Smooth muscle cell (in vitro differentiated cells): Measurements from ENCODE around the gene NMNAT3. TPM values are rescaled to one million over a fixed set of nuclear protein-coding genes. Genes with fewer than 3 reads are reported as not detected.

Source experiments
- DNase-seq: peaks from one replicate; lab custom pipeline; 2025; ENCODE audit not compliant: unreplicated experiment; lab: John Stamatoyannopoulos, UW
- H2AFZ ChIP-seq: fragments of 200-600 bp; sonication (generic); 2 replicates; pipeline ENCODE4 v1.6.0; 2016; ENCODE audit warnings: antibody characterized with exemption, low read depth, mild to moderate bottlenecking
- H3F3A ChIP-seq: fragments of 200-600 bp; sonication (generic); 2 replicates; pipeline ENCODE4 v1.6.0; 2017; ENCODE audit warnings: antibody characterized with exemption, low read depth
- H3K27ac ChIP-seq: fragments of 200-600 bp; sonication (generic); 2 replicates; pipeline ENCODE4 v1.5.1; 2016; ENCODE audit warnings: low read depth, mild to moderate bottlenecking
- H3K27me3 ChIP-seq: fragments of 200-600 bp; sonication (generic); 2 replicates; pipeline ENCODE4 v1.6.1; 2016; ENCODE audit warnings: low read depth, mild to moderate bottlenecking
- H3K36me3 ChIP-seq: fragments of 200-600 bp; sonication (generic); 2 replicates; pipeline ENCODE4 v1.5.1; 2016; ENCODE audit warnings: low read depth
- H3K4me1 ChIP-seq: fragments of 200-600 bp; sonication (generic); 2 replicates; pipeline ENCODE4 v1.5.1; 2016; ENCODE audit warnings: low read depth
- H3K4me2 ChIP-seq: fragments of 200-600 bp; sonication (generic); 2 replicates; pipeline ENCODE4 v1.6.0; 2016; ENCODE audit warnings: mild to moderate bottlenecking
- H3K4me3 ChIP-seq: fragments of 200-600 bp; sonication (generic); 2 replicates; pipeline ENCODE4 v1.5.1; 2016; ENCODE audit warnings: mild to moderate bottlenecking
- H3K79me2 ChIP-seq: fragments of 200-600 bp; sonication (generic); 2 replicates; pipeline ENCODE4 v1.6.0; 2016; ENCODE audit warnings: low read depth, mild to moderate bottlenecking
- H3K9ac ChIP-seq: fragments of 200-600 bp; sonication (generic); 2 replicates; pipeline ENCODE4 v1.6.0; 2016; ENCODE audit warnings: low read depth
- H3K9me3 ChIP-seq: fragments of 200-600 bp; sonication (generic); replicated peaks from 2 replicates; pipeline ENCODE4 v1.5.1; 2016; ENCODE audit warnings: low read depth
- H4K20me1 ChIP-seq: fragments of 200-600 bp; sonication (generic); 2 replicates; pipeline ENCODE4 v1.6.0; 2016; ENCODE audit warnings: low read depth
- CTCF ChIP-seq: fragments of 200-600 bp; sonication (generic); IDR thresholded peaks from 2 replicates; pipeline ENCODE4 v1.5.1; 2017; ENCODE audit warnings: borderline replicate concordance, mild to moderate bottlenecking, antibody characterized with exemption; ENCODE audit not compliant: insufficient read depth, poor library complexity, severe bottlenecking
- WGBS: methylation state at CpG from one replicate; pipeline ENCODE4 v1.1.7; 2016; ENCODE audit warnings: low lambda C conversion rate; 5-methylcytosine and 5-hydroxymethylcytosine counted together
- polyA plus RNA-seq: library from polyadenylated mRNA; unstranded; fragments of >200 nt; fragmentation: Nextera tagmentation; extraction: Ambion mirVana; gene quantifications from 2 replicates; pipeline ENCODE4 v1.2.1, GENCODE V29; 2016
- total RNA-seq: library from RNA; depleted of rRNA; stranded (reverse); fragments of >200 nt; gene quantifications from 2 replicates; pipeline ENCODE4 v1.2.3, GENCODE V29; 2014

NMNAT3 gene
- total and polyA plus RNA-seq, 2 experiments from 2014 or later = 0.18 to 0.65 TPM

- peaks cover 7% of the 10 kb centered on the region for H3K27me3 ChIP-seq
- TF ChIP-seq CTCF = no peak
- no peak overlapping the region for H3K27ac ChIP-seq
- H3K4me3 ChIP-seq = no peak overlapping the region
- H3K9me3 ChIP-seq = no peaks in the 10 kb centered on the region
- no peak overlapping the region for H3K4me2 ChIP-seq
- H3K79me2 ChIP-seq = no peaks in the 10 kb centered on the region
- H3F3A ChIP-seq = no peaks in the 10 kb centered on the region
- H4K20me1 ChIP-seq = no peaks in the 10 kb centered on the region
- DNase-seq = no peak
- no peaks in the 10 kb centered on the region for H3K36me3 ChIP-seq
- peaks cover 12% of the 10 kb centered on the region for H3K4me1 ChIP-seq
- WGBS = 93% methylated on average over 2 of the region's 2 CpGs
- H2AFZ ChIP-seq = no peak overlapping the region
- no peak overlapping the region for H3K9ac ChIP-seq
These were observed 18.5 kb upstream of the NMNAT3 start for GRCh38 chr3:139696314-139696604.

GRCh38 chr3:139695426-139696313 lies 17.9 kb upstream of the NMNAT3 start:
- no peaks in the 10 kb centered on the region for H4K20me1 ChIP-seq
- H2AFZ ChIP-seq = no peak overlapping the region
- H3K4me2 ChIP-seq = no peak overlapping the region
- no peak overlapping the region for H3K9ac ChIP-seq
- no peaks in the 10 kb centered on the region for H3K9me3 ChIP-seq
- no peaks in the 10 kb centered on the region for H3K79me2 ChIP-seq
- no peaks in the 10 kb centered on the region for H3K36me3 ChIP-seq
- no peak for DNase-seq
- no peak overlapping the region for H3K4me3 ChIP-seq
- H3F3A ChIP-seq = no peaks in the 10 kb centered on the region
- H3K4me1 ChIP-seq = peaks cover 12% of the 10 kb centered on the region
- no peak for TF ChIP-seq CTCF
- H3K27ac ChIP-seq = no peak overlapping the region
- H3K27me3 ChIP-seq = peaks cover 2% of the 10 kb centered on the region
- WGBS = 67% methylated on average over 6 of the region's 6 CpGs

GRCh38 chr3:139695007-139695406 lies 17.2 kb upstream of the NMNAT3 start:
- Histone ChIP-seq H3K79me2 (no peaks in the 10 kb centered on the region), H3K4me1 (peaks cover 14% of the 10 kb centered on the region), H4K20me1 (no peaks in the 10 kb centered on the region), H3K4me3 (no peak overlapping the region), H3K27me3 (no peaks in the 10 kb centered on the region), H3K9me3 (no peaks in the 10 kb centered on the region), H3K27ac (no peak overlapping the region), H2AFZ (no peak overlapping the region), H3K4me2 (no peak overlapping the region), H3K9ac (no peak overlapping the region), H3F3A (no peaks in the 10 kb centered on the region), H3K36me3 (no peaks in the 10 kb centered on the region)
- TF ChIP-seq CTCF = no peak
- DNase-seq = no peak
- WGBS = 96% methylated on average over 3 of the region's 3 CpGs

GRCh38 chr3:139694542-139694941 lies 16.8 kb upstream of the NMNAT3 start:
- TF ChIP-seq CTCF = no peak
- no peaks in the 10 kb centered on the region for H3F3A ChIP-seq
- H3K4me3 ChIP-seq = no peak overlapping the region
- H3K27ac ChIP-seq = no peak overlapping the region
- no peaks in the 10 kb centered on the region for H4K20me1 ChIP-seq
- H3K9me3 ChIP-seq = no peaks in the 10 kb centered on the region
- H2AFZ ChIP-seq = no peak overlapping the region
- H3K36me3 ChIP-seq = no peaks in the 10 kb centered on the region
- no peak for DNase-seq
- peaks cover 18% of the 10 kb centered on the region for H3K4me1 ChIP-seq
- H3K9ac ChIP-seq = no peak overlapping the region
- no peaks in the 10 kb centered on the region for H3K27me3 ChIP-seq
- WGBS = 86% methylated on average over 1 of the region's 1 CpG
- no peaks in the 10 kb centered on the region for H3K79me2 ChIP-seq
- H3K4me2 ChIP-seq = no peak overlapping the region
